ENCODE data around the gene CRYL1. TPM values are rescaled to one million over a fixed set of nuclear protein-coding genes. Genes with fewer than 3 reads are reported as not detected.

CRYL1 gene
- total and polyA plus RNA-seq, 2 of the 13 experiments (the other 11 are each of a cell fraction or from before 2014, with no cell fraction given) = 57.2 to 115 TPM

DNA sequence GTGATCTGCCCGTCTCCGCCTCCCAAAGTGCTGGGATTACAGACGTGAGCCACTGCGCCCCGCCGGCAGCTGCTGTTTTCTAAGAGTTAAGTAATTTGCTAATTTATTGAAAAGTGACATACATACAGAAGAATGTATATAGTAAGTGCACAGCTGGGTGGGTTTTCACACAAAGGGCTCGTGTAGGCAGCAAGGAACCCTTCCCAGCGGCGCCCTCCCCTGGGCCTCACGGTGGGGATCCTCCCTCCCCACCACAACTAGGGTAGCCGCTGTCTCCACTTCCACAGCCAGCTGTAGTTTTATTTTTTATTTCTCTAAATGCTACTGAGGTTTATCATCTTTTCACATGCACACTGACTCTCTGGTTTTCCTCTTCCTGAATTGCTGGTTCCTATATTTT is 64.9 kb downstream of the CRYL1 start (continued):
- TF ChIP-seq CSRNP2 (CRISPR knock-in tag; conservative IDR thresholded peaks at IDR 0.05; ENCODE audit: low read depth) (no peak), PTBP1 (IDR thresholded peaks at IDR 0.05; ENCODE audit: low read depth, low read length, poor library complexity, severe bottlenecking) (no peak), NFYC (CRISPR knock-in tag; IDR thresholded peaks at IDR 0.05) (no peak)

DNA sequence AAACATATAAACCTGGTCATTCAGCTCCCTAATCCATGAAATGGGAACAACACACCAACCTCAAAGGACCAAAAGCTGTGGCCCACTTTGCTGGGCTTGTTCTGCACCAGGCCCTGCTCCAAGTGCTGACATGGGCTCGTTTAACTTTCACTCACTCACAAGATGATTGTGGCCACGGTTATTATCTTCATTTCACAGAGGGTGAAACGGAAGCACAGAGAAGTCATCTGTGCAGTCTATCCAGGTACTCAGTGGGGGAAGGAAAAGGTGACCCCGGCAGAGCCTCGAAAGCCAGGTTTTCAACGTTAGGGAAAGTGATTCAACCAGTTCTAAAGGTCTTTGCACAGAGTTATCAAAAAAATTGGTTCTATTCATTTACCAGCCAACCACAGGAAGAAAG is 68.0 kb downstream of the CRYL1 start:
- no peak overlapping the region for H3K9ac ChIP-seq (ENCODE audit: insufficient read depth, low read depth, low read length)
- ChIA-PET POLR2A (no interaction called here), CTCF (ENCODE audit: low intra/inter-chr PET ratio, low total read pairs) (no interaction called here)
- no peak for FAIRE-seq
- H3K9me3 ChIP-seq (ENCODE audit: low read length) = no peaks in the 10 kb centered on the region
- H2AFZ ChIP-seq (ENCODE audit: low read length) = no peak overlapping the region
- BruUV-seq (replicated peaks) = no TSS peak
- no peaks in the 10 kb centered on the region for H4K20me1 ChIP-seq (ENCODE audit: insufficient read depth, low read length)
- no peak for TF ChIP-seq MAZ (IDR thresholded peaks at IDR 0.05; ENCODE audit: borderline replicate concordance, low read depth, low read length)
- TF ChIP-seq MAZ (CRISPR knock-in tag; IDR thresholded peaks at IDR 0.05; ENCODE audit: low read depth) = no peak
- TF ChIP-seq GABPA (IDR thresholded peaks at IDR 0.05; ENCODE audit: low read depth, low read length) = no peak
- no peak for TF ChIP-seq GABPA (CRISPR knock-in tag; IDR thresholded peaks at IDR 0.05; ENCODE audit: low read depth)
- no peak for TF ChIP-seq PLRG1 (conservative IDR thresholded peaks at IDR 0.05)
- TF ChIP-seq KMT2A (CRISPR knock-in tag; IDR thresholded peaks at IDR 0.05) = no peak
- TF ChIP-seq ZSCAN31 (CRISPR knock-in tag; IDR thresholded peaks at IDR 0.05; ENCODE audit: low read depth) = no peak
- no peak for ATAC-seq
- no peak overlapping the region for H3K4me3 ChIP-seq (replicated peaks in 1 of 3; ENCODE audit: insufficient read depth in 1 of 3, low read depth in 2 of 3, low read length in 3 of 3)
- no peak for DNase-seq (ENCODE audit: low spot score)
- no peaks in the 10 kb centered on the region for H3K4me1 ChIP-seq (ENCODE audit: insufficient read depth, low read length)
- no peak overlapping the region for H3K27ac ChIP-seq (ENCODE audit: extremely low read length, insufficient read depth, low read length)
- no peak overlapping the region for H3K4me2 ChIP-seq (ENCODE audit: low read depth, low read length)
- no peaks in the 10 kb centered on the region for H3K27me3 ChIP-seq (ENCODE audit: control insufficient read depth in 1 of 2, insufficient read depth in 2 of 2, low read length in 2 of 2)
- H3K79me2 ChIP-seq (ENCODE audit: insufficient read depth, low read length) = no peaks in the 10 kb centered on the region
- intact Hi-C loops (cut with micrococcal nuclease; ENCODE audit: unreplicated experiment) = no loop called here
- in situ Hi-C loops (cut with HindIII; ENCODE audit: extremely low pct_ligation_motif_present, low pct_unique_long_range_greater_than_20kb) = no loop called here
- WGBS (ENCODE audit: low lambda C conversion rate) = 81% methylated on average over 6 of the region's 6 CpGs
- H3K36me3 ChIP-seq (replicated peaks in 1 of 2; ENCODE audit: control insufficient read depth in 1 of 2, insufficient read depth in 2 of 2, low read length in 2 of 2) = no peaks in the 10 kb centered on the region; a peak in 1 of 5 replicates

Data from HepG2 (cell line).